ENCODE results near the gene RPS3.
"Not testable (repeated sequence)": the region's sequence is repeated elsewhere in the genome, so short reads cannot be mapped to it uniquely, and the experiment has no call there.

The RPS3 gene

GRCh38 chr11:75352588-75353206 lies 46.6 kb upstream of the RPS3 start:
- TF ChIP-seq CTCF (IDR thresholded peaks at IDR 0.05; ENCODE audit: low read length, missing control alignments): no peak
- no peak for DNase-seq (ENCODE audit: low read depth)
- peak overlapping the region; percentile 62 for H3K4me3 ChIP-seq (replicated peaks; ENCODE audit: low read depth, low read length)

- no peak for TF ChIP-seq CTCF (IDR thresholded peaks at IDR 0.05; ENCODE audit: low read length, missing control alignments)
- no peak for DNase-seq (ENCODE audit: low read depth)
- H3K4me3 ChIP-seq (replicated peaks; ENCODE audit: low read depth, low read length): no peak overlapping the region
Measured at GRCh38 chr11:75355051-75355450, 44.3 kb upstream of the RPS3 start.

- DNase-seq (ENCODE audit: low read depth): no peak
- no peak overlapping the region for H3K4me3 ChIP-seq (replicated peaks; ENCODE audit: low read depth, low read length)
- TF ChIP-seq CTCF (IDR thresholded peaks at IDR 0.05; ENCODE audit: low read length, missing control alignments): no peak
Measured at GRCh38 chr11:75356613-75357012, 42.7 kb upstream of the RPS3 start.

GRCh38 chr11:75362285-75362684 lies 37.0 kb upstream of the RPS3 start:
- not testable (repeated sequence) for H3K4me3 ChIP-seq (replicated peaks; ENCODE audit: low read depth, low read length); DNase-seq (ENCODE audit: low read depth)

GRCh38 chr11:75365711-75366181 lies 33.6 kb upstream of the RPS3 start:
- TF ChIP-seq CTCF (IDR thresholded peaks at IDR 0.05; ENCODE audit: low read length, missing control alignments): no peak
- peak; percentile 76 for DNase-seq (ENCODE audit: low read depth)
- no peak overlapping the region for H3K4me3 ChIP-seq (replicated peaks; ENCODE audit: low read depth, low read length)

- DNase-seq (ENCODE audit: low read depth); H3K4me3 ChIP-seq (replicated peaks; ENCODE audit: low read depth, low read length): not testable (repeated sequence)
Measured at GRCh38 chr11:75366826-75367225, 32.5 kb upstream of the RPS3 start.

- no peak overlapping the region for H3K4me3 ChIP-seq (replicated peaks; ENCODE audit: low read depth, low read length)
- TF ChIP-seq CTCF (IDR thresholded peaks at IDR 0.05; ENCODE audit: low read length, missing control alignments): no peak
- DNase-seq (ENCODE audit: low read depth): no peak
Measured at GRCh38 chr11:75369560-75370255, 29.6 kb upstream of the RPS3 start.

Measured in fibroblast of pulmonary artery (primary cell).